Left ventricle myocardium superior (tissue), 1 donor: ENCODE results near the gene ABCG5. TPM values are rescaled to one million over a fixed set of nuclear protein-coding genes. Genes with fewer than 3 reads are reported as not detected.

Experiments
- ATAC-seq: fragments of 200-7000 bp; cut with Tn5 transposase; one replicate; pipeline ENCODE4 v1.9.1; 2020; ENCODE audit warnings: mild to moderate bottlenecking, moderate library complexity
- DNase-seq: peaks from one replicate; pipeline ENCODE4 v3.0.0-alpha.2; 2020
- intact Hi-C: fragments of 100-400 bp; cut with micrococcal nuclease; formaldehyde crosslinking; loops from one replicate; pipeline ENCODE4 v1.11.0; 2022
- long read RNA-seq: library from polyadenylated mRNA; unstranded; transcript quantifications from one replicate; pipeline ENCODE4 v2.0.0, GENCODE V29; 2021
- total RNA-seq: library from RNA; stranded (reverse); fragmentation: NEBNext Ultra II Directional; extraction: Animal tissue kit (Norgen Biotek cat#: 25700); gene quantifications from one replicate; pipeline ENCODE4 v1.2.1, GENCODE V29; 2021
- donor health status: DM: no; HTN: yes; CAD: no; lungs with severe emphysema.

ABCG5 gene
- not detected for total RNA-seq
- long read RNA-seq = 0 reads

- intact Hi-C loops = no loop called here
These were observed at the start of gene ABCG5, which contains the start of gene ABCG8 for GRCh38 chr2:43838560-43839267. Gene ABCG5 (minus strand): TSS chr2:43838839. CDS start chr2:43838679, 160 bp downstream. Gene ABCG8 (plus strand): TSS chr2:43838971. CDS start chr2:43839054, 83 bp downstream.

DNA sequence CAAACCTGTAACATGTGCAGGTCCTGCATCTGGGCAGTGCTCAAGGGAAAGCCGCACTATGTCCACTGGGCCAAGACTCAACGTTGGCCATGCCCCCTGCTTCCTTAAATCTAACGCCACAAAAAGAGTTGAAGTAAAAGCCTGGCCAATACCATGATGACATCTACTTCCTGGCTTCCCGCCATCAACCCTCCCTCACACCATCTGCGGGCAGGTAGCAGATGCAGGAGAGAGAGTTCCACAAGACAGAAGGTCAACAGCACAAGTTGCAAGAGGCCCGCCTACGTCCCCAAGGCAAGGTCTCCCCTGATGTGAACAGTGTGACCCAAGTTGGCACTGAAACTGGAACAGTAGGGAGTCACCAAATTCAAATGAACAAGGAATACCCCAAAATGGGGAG is 48.5 kb upstream of the ABCG5 start:
- ATAC-seq = no peak

More at GRCh38 chr2:43838560-43839267, at the start of gene ABCG5, which contains the start of gene ABCG8:
- ATAC-seq = no peak
- DNase-seq = no peak

GRCh38 chr2:43885132-43885632 is 46.5 kb upstream of the ABCG5 start:
- DNase-seq (no peak), ATAC-seq (no peak)
- intact Hi-C loops = no loop called here

More for the DNA sequence above, 48.5 kb upstream of the ABCG5 start:
- intact Hi-C loops = no loop called here
- DNase-seq = no peak

DNA sequence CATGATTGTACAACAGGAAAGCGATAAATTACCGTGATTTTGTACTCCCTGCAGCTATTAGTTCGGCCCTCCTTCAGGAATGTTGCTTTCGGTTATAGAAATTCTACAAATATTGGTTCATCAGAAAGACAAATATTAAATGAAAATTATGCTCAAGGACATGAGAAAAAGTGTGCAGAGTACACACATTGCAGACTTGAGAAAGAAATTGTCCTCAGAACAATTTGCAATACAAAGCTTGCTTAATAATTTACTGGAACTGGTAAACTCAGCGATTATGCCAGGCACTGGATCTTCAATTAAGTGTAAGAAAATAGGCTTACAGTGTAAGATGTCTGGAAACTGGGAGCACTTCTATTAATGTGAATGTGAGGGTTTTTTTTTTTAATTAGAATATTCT is 46.0 kb upstream of the ABCG5 start:
- DNase-seq (no peak), ATAC-seq (no peak)
- intact Hi-C loops = no loop called here

- intact Hi-C loops = no loop called here
- ATAC-seq (no peak), DNase-seq (no peak)
These were observed 43.7 kb upstream of the ABCG5 start for GRCh38 chr2:43882312-43882711.

- no peak for DNase-seq
- intact Hi-C loops = no loop called here
- no peak for ATAC-seq
These were observed 42.3 kb upstream of the ABCG5 start for GRCh38 chr2:43880952-43881351.

- ATAC-seq (no peak), DNase-seq (no peak)
- intact Hi-C loops = no loop called here
These were observed 41.8 kb upstream of the ABCG5 start for GRCh38 chr2:43880471-43880870.

GRCh38 chr2:43879261-43879660 is 40.6 kb upstream of the ABCG5 start:
- intact Hi-C loops = no loop called here
- ATAC-seq (no peak), DNase-seq (no peak)

GRCh38 chr2:43877782-43878464 is 39.3 kb upstream of the ABCG5 start:
- peak; percentile 79 for ATAC-seq
- peak; percentile 58 for DNase-seq
- intact Hi-C loops = no loop called here

GRCh38 chr2:43874776-43875451 is 36.3 kb upstream of the ABCG5 start:
- ATAC-seq (no peak), DNase-seq (no peak)
- intact Hi-C loops = no loop called here

- ATAC-seq (no peak), DNase-seq (no peak)
- intact Hi-C loops = no loop called here
These were observed 33.5 kb upstream of the ABCG5 start for GRCh38 chr2:43872151-43872550.

DNA sequence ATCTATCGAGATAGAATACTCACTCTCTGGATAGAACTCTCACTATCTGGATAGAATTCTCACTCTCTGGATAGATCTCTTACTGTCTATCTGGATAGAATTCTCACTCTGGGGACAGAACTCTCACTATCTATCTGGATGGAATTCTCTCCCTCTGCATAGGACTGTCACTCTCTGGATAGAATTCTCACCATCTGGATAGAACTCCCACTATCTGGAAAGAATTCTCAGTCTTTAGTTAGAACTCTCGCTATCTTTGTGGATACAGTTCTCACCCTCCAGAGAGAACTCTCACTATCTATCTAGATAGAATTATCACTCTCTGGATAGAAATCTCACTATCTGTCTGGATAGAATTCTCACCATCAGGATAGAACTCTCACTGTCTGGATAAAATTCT is 16.7 kb upstream of the ABCG5 start:
- no peak for DNase-seq

DNA sequence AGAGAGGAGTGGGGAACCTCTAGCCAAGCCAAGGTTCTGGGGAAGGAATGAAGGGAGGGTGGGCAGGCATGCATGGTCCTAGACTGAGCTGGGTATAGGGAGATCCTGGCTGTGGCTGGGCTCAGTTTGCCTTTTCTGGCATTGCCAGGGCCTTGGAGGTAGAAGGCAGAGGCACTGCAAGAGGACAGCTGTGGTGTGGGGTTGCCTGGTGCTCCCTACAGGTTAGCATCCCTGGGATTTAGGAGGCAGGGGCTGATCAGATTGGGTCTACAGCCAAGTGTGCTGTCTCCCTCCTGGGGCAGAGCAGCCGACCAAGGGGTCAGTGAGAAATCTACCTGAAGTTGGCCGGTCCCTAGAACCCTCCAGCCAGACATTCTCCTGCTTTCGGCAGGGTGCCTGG is 16.0 kb upstream of the ABCG5 start:
- intact Hi-C loops = no loop called here
- no peak for DNase-seq
- no peak for ATAC-seq

More for the DNA sequence above, 16.7 kb upstream of the ABCG5 start:
- intact Hi-C loops = no loop called here
- no peak for ATAC-seq

GRCh38 chr2:43853141-43854081 is 14.8 kb upstream of the ABCG5 start:
- intact Hi-C loops = no loop called here
- ATAC-seq = no peak
- no peak for DNase-seq

DNA sequence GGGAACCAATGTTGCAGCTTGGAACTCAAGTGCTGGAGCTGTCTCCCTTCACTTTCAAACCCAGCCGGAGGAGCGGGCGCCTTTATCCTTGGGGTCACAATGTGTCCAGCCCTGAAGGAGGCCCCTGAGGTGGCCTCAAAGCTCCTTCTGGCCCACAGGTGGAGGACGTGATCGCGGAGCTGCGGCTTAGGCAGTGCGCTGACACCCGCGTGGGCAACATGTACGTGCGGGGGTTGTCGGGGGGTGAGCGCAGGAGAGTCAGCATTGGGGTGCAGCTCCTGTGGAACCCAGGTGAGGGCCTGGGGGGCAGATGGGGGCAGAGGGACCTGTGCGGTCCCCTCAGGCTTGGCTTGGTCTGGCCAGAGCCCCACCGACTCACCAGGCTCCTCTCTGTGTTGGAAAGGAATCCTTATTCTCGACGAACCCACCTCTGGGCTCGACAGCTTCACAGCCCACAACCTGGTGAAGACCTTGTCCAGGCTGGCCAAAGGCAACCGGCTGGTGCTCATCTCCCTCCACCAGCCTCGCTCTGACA is 13.6 kb upstream of the ABCG5 start:
- no peak for ATAC-seq
- intact Hi-C loops = no loop called here
- no peak for DNase-seq

GRCh38 chr2:43851011-43851980 is 12.7 kb upstream of the ABCG5 start:
- ATAC-seq (no peak), DNase-seq (no peak)
- intact Hi-C loops = no loop called here

- no peak for ATAC-seq
These were observed 9.6 kb upstream of the ABCG5 start for GRCh38 chr2:43848214-43848613.

More at GRCh38 chr2:43848214-43848613, 9.6 kb upstream of the ABCG5 start:
- intact Hi-C loops = no loop called here
- no peak for DNase-seq
